Type B pancreatic cell (in vitro differentiated cells): Measurements from ENCODE around the gene DMXL1. TPM values are rescaled to one million over a fixed set of nuclear protein-coding genes. Genes with fewer than 3 reads are reported as not detected.
A peak's percentile ranks its signal among the peaks of the same experiment; 100 is the strongest.

ENCODE experiments used
- DNase-seq: peaks from one replicate; pipeline ENCODE4 v3.0.0; 2021; ENCODE audit warnings: mixed read lengths; ENCODE audit not compliant: unreplicated experiment; ENCODE audit errors: extremely low spot score
- H3K27ac Mint-ChIP-seq: 2 replicates; pipeline ENCODE4 v1.8.0; 2021; ENCODE audit warnings: mild to moderate bottlenecking, mixed read lengths
- H3K27me3 Mint-ChIP-seq: 2 replicates; pipeline ENCODE4 v1.8.0; 2021; ENCODE audit warnings: mixed read lengths
- H3K36me3 Mint-ChIP-seq: 2 replicates; pipeline ENCODE4 v1.8.0; 2021; ENCODE audit warnings: mixed read lengths
- H3K4me1 Mint-ChIP-seq: one replicate; pipeline ENCODE4 v1.8.0; 2021; ENCODE audit warnings: mixed read lengths; ENCODE audit not compliant: unreplicated experiment
- H3K4me3 Mint-ChIP-seq: 2 replicates; pipeline ENCODE4 v1.8.0; 2021; ENCODE audit warnings: mild to moderate bottlenecking, mixed read lengths
- H3K9me3 Mint-ChIP-seq: 2 replicates; pipeline ENCODE4 v1.8.0; 2021; ENCODE audit warnings: mixed read lengths
- total RNA-seq: library from RNA; stranded (reverse); gene quantifications from 2 replicates; pipeline ENCODE4 v1.2.1, GENCODE V29; 2021; ENCODE audit warnings: low replicate concordance
- TF ChIP-seq, protein P1 (sequence below): fragments of 200-600 bp; sonication (generic); conservative IDR thresholded peaks from 2 replicates; pipeline ENCODE4 v1.5.0; 2021; ENCODE audit warnings: antibody characterized with exemption, mild to moderate bottlenecking

The DMXL1 gene
- total RNA-seq, 1 donor from 2014 or later, result 31.2 TPM

DNA sequence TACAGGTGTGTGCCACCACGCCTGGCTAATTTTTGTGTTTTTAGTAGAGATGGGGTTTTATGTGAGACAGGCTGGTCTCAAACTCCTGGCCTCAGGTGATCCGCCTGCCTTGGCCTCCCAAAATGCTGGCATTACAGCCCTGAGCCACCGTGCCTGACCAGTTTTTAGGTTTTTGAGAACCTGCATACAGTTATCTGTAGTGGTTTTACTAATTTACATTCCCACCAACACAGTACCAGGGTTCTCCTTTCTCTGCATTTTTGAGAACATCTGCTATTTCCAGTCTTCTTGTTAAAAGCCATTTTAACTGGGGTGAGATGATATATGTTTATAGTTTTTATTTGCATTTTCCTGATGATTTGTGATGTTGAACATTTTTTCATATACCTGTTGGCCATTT, 12.8 kb downstream of the DMXL1 start:
- peaks cover 21% of the 10 kb centered on the region for H3K4me1 Mint-ChIP-seq
- DNase-seq, result no peak
- no peak overlapping the region for H3K27ac Mint-ChIP-seq
- H3K36me3 Mint-ChIP-seq, result peaks cover 18% of the 10 kb centered on the region
- H3K9me3 Mint-ChIP-seq, result peaks cover 22% of the 10 kb centered on the region
- no peaks in the 10 kb centered on the region for H3K27me3 Mint-ChIP-seq
- TF ChIP-seq, protein P1, sequence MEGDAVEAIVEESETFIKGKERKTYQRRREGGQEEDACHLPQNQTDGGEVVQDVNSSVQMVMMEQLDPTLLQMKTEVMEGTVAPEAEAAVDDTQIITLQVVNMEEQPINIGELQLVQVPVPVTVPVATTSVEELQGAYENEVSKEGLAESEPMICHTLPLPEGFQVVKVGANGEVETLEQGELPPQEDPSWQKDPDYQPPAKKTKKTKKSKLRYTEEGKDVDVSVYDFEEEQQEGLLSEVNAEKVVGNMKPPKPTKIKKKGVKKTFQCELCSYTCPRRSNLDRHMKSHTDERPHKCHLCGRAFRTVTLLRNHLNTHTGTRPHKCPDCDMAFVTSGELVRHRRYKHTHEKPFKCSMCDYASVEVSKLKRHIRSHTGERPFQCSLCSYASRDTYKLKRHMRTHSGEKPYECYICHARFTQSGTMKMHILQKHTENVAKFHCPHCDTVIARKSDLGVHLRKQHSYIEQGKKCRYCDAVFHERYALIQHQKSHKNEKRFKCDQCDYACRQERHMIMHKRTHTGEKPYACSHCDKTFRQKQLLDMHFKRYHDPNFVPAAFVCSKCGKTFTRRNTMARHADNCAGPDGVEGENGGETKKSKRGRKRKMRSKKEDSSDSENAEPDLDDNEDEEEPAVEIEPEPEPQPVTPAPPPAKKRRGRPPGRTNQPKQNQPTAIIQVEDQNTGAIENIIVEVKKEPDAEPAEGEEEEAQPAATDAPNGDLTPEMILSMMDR, result no peak
- H3K4me3 Mint-ChIP-seq, result no peak overlapping the region

DNA sequence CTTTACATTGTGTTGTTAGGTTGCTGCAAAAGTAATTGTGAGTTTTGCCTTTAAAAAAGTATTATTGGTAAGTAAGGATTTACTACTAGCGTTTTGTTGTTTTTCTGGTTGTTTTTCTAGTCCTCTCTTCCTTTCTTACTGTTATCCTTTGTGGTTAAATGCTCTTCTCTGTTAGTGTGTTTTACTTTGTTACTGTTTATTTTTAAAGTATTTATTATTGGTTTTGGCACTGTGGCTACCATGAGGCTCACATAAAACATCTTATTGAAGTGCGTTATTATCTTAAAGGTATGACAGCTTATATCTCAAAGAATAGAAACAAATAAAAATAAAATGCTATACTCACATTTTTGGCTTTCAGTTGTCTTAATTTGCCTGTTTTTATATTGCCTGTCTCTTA, 17.6 kb downstream of the DMXL1 start:
- Mint-ChIP-seq H3K27ac (no peak overlapping the region), H3K9me3 (peaks cover 22% of the 10 kb centered on the region), H3K27me3 (no peaks in the 10 kb centered on the region), H3K36me3 (peaks cover 14% of the 10 kb centered on the region), H3K4me3 (no peak overlapping the region), H3K4me1 (no peaks in the 10 kb centered on the region)
- TF ChIP-seq, protein P1, result no peak
- no peak for DNase-seq

DNA sequence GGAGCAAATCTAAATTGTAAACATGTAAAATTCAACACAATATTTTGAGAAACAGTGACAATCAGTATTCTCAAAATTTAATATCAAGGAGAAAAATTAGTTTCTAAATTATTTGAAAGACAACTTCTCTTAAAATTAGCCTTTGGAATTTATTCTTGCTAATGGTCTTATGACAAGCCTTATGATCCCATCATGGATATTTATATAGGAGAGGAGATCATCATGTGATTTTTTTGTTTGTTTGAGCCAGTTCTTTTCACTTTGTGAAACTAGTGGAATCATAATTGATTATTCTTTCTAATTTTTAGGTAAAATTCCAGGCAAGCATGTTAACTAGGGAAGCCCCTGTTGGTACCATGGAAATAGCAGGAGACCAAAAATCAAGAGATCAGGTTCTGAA, 24.7 kb downstream of the DMXL1 start:
- DNase-seq, result no peak
- TF ChIP-seq, protein P1, result no peak
- no peak overlapping the region for H3K4me3 Mint-ChIP-seq
- H3K27me3 Mint-ChIP-seq, result no peaks in the 10 kb centered on the region
- no peaks in the 10 kb centered on the region for H3K36me3 Mint-ChIP-seq
- H3K27ac Mint-ChIP-seq, result no peak overlapping the region
- H3K9me3 Mint-ChIP-seq, result peaks cover 8% of the 10 kb centered on the region
- no peaks in the 10 kb centered on the region for H3K4me1 Mint-ChIP-seq

DNA sequence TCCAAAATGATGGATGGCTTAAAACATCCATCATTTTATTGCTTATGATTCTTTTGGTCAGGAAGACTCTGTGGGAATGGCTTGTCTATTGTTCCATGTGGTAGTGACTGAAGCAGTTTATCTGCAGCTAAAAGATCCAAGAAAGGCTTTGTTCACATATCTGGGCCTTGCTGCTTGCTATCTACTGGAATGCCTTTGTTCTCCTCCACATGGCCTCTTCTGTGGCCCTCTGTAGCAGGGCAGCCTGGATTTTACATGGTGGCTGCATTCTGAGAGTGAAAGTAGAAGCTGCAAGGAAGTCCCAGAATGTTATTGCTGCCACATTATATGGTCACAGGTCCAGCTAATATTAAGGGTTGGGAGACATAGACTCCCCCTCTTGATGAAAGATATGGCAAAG, 35.1 kb downstream of the DMXL1 start:
- H3K36me3 Mint-ChIP-seq, result peaks cover 28% of the 10 kb centered on the region
- DNase-seq, result no peak
- H3K4me1 Mint-ChIP-seq, result no peaks in the 10 kb centered on the region
- TF ChIP-seq, protein P1, result no peak
- peaks cover 3% of the 10 kb centered on the region for H3K9me3 Mint-ChIP-seq
- no peak overlapping the region for H3K4me3 Mint-ChIP-seq
- H3K27me3 Mint-ChIP-seq, result no peaks in the 10 kb centered on the region
- H3K27ac Mint-ChIP-seq, result no peak overlapping the region

DNA sequence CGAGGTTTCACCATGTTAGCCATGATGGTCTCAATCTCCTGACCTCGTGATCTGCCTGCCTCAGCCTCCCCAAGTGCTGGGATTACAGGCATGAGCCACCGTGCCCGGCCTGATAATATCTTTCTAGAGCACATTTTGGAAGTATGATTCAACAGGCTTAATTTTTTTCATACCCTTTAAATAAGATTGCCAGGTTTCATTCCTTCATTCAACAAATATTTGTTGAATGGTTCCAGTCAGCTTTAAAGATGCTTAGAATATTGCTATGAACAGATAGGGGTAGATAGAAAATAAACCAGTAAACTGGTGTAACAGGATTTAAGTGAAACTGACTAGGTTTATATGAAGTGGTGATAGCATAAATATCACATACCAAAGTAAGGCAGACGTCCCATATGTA, 41.3 kb downstream of the DMXL1 start:
- TF ChIP-seq, protein P1, result no peak
- Mint-ChIP-seq H3K27ac (no peak overlapping the region), H3K9me3 (no peaks in the 10 kb centered on the region), H3K36me3 (peaks cover 18% of the 10 kb centered on the region), H3K4me1 (no peaks in the 10 kb centered on the region), H3K4me3 (no peak overlapping the region), H3K27me3 (no peaks in the 10 kb centered on the region)
- no peak for DNase-seq

DNA sequence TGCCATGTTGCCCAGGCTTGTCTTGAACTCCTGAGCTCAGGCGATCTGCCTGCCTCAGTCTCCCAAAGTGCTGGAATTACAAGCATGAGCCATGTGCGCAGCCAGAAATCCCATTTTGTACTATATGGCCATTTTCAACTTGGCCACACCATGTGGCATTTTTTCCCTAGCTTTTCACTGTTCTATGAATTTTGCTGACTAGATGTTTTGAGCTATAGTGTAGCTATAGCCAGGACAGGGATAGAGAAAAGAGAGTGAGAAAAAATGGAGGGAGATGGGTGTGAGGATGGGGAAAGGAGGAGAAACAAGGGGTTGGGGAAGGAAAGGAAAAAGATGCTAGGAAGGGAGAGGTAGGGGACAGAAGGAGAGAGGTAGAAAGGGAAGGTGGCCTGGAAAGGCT, 46.4 kb downstream of the DMXL1 start:
- no peak for DNase-seq
- Mint-ChIP-seq H3K4me1 (no peaks in the 10 kb centered on the region), H3K4me3 (no peak overlapping the region), H3K36me3 (peaks cover 37% of the 10 kb centered on the region), H3K27ac (peak overlapping the region; percentile 12), H3K27me3 (no peaks in the 10 kb centered on the region), H3K9me3 (no peaks in the 10 kb centered on the region)
- TF ChIP-seq, protein P1, result no peak
